Measurements from ENCODE around the gene SLC25A41. TPM values are rescaled to one million over a fixed set of nuclear protein-coding genes. Genes with fewer than 3 reads are reported as not detected.

SLC25A41 gene
- total and polyA plus RNA-seq, 2 of the 13 experiments (the other 11 are each of a cell fraction or from before 2014, with no cell fraction given), result 0.33 to 0.95 TPM

DNA sequence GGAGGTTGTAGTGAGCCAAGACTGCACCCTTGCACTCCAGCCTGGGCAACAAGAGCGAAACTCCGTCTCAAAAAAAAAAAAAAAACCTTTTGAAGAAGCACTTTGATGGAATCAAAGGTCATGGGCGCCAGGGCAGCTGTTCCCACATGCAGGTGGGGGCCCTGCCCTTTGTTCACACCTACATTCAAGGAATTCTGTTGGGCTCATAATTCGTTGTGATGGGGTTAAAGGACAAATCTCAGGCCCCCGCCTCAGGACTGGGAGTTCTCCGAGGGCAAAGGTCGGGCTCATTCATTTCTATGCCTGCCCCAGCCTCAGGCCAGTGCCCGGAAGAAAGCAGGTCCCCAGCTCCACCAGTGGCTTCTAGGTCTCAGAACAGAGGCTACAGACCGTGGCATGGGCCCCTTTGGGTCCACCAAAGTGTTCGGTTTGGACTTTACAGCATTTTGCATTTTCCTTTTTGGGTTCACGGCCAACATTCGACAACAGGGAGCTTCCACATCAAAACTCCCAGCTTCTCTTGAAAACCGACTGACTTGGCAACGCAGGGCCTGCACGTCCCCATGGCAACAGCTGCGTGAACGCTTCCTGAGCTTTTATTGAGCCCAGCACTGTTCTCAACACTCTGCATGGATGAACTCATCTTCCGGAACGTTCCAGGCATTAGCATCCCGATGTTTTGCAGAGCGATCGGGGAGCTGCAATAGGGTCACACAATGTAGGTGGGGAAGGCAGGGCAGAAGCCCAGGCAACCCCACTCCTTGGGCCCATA, 30.5 kb downstream of the SLC25A41 start (continued):
- TF ChIP-seq SP1 (IDR thresholded peaks at IDR 0.05) (no peak), SP1 (CRISPR knock-in tag; IDR thresholded peaks at IDR 0.05) (no peak), FOXP1 (IDR thresholded peaks at IDR 0.05) (no peak), FOXP1 (CRISPR knock-in tag; IDR thresholded peaks at IDR 0.05) (peak; percentile 19; the same call in 1 of the 2 replicates), RXRA (CRISPR knock-in tag; IDR thresholded peaks at IDR 0.05) (peak; percentile 58; the same call in 1 of the 2 replicates), ATAD3A (CRISPR knock-in tag; IDR thresholded peaks at IDR 0.05) (no peak), STAG1 (CRISPR knock-in tag; IDR thresholded peaks at IDR 0.05) (no peak), ZBTB1 (CRISPR knock-in tag; IDR thresholded peaks at IDR 0.05; ENCODE audit: borderline replicate concordance) (no peak), ASH2L (IDR thresholded peaks at IDR 0.05; ENCODE audit: insufficient read length, low read depth, low read length) (no peak), ZNF256 (CRISPR knock-in tag; conservative IDR thresholded peaks at IDR 0.05) (no peak), RARA (CRISPR knock-in tag; IDR thresholded peaks at IDR 0.05) (peak; percentile 75), ZNF343 (CRISPR knock-in tag; IDR thresholded peaks at IDR 0.05) (no peak), GFI1 (CRISPR knock-in tag; IDR thresholded peaks at IDR 0.05; ENCODE audit: borderline replicate concordance) (peak; percentile 94), RFXAP (CRISPR knock-in tag; IDR thresholded peaks at IDR 0.05; ENCODE audit: borderline replicate concordance) (peak; percentile 95), NR2F6 (IDR thresholded peaks at IDR 0.05) (peak; percentile 94), NR2F6 (CRISPR knock-in tag; IDR thresholded peaks at IDR 0.05) (peak; percentile 85), CCAR2 (optimal IDR thresholded peaks at IDR 0.05; ENCODE audit: low read depth, low read length) (no peak), SAP130 (CRISPR knock-in tag; IDR thresholded peaks at IDR 0.05; ENCODE audit: low read depth) (peak; percentile 58), ESRRA (CRISPR knock-in tag; IDR thresholded peaks at IDR 0.05; ENCODE audit: low read depth) (no peak), ARNT2 (CRISPR knock-in tag; IDR thresholded peaks at IDR 0.05; ENCODE audit: low read depth) (no peak)
- TF ChIP-seq, protein P1, sequence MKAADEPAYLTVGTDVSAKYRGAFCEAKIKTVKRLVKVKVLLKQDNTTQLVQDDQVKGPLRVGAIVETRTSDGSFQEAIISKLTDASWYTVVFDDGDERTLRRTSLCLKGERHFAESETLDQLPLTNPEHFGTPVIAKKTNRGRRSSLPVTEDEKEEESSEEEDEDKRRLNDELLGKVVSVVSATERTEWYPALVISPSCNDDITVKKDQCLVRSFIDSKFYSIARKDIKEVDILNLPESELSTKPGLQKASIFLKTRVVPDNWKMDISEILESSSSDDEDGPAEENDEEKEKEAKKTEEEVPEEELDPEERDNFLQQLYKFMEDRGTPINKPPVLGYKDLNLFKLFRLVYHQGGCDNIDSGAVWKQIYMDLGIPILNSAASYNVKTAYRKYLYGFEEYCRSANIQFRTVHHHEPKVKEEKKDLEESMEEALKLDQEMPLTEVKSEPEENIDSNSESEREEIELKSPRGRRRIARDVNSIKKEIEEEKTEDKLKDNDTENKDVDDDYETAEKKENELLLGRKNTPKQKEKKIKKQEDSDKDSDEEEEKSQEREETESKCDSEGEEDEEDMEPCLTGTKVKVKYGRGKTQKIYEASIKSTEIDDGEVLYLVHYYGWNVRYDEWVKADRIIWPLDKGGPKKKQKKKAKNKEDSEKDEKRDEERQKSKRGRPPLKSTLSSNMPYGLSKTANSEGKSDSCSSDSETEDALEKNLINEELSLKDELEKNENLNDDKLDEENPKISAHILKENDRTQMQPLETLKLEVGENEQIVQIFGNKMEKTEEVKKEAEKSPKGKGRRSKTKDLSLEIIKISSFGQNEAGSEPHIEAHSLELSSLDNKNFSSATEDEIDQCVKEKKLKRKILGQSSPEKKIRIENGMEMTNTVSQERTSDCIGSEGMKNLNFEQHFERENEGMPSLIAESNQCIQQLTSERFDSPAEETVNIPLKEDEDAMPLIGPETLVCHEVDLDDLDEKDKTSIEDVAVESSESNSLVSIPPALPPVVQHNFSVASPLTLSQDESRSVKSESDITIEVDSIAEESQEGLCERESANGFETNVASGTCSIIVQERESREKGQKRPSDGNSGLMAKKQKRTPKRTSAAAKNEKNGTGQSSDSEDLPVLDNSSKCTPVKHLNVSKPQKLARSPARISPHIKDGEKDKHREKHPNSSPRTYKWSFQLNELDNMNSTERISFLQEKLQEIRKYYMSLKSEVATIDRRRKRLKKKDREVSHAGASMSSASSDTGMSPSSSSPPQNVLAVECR (CRISPR knock-in tag; IDR thresholded peaks at IDR 0.05; ENCODE audit: borderline replicate concordance), result no peak
- TF ChIP-seq, protein P2, sequence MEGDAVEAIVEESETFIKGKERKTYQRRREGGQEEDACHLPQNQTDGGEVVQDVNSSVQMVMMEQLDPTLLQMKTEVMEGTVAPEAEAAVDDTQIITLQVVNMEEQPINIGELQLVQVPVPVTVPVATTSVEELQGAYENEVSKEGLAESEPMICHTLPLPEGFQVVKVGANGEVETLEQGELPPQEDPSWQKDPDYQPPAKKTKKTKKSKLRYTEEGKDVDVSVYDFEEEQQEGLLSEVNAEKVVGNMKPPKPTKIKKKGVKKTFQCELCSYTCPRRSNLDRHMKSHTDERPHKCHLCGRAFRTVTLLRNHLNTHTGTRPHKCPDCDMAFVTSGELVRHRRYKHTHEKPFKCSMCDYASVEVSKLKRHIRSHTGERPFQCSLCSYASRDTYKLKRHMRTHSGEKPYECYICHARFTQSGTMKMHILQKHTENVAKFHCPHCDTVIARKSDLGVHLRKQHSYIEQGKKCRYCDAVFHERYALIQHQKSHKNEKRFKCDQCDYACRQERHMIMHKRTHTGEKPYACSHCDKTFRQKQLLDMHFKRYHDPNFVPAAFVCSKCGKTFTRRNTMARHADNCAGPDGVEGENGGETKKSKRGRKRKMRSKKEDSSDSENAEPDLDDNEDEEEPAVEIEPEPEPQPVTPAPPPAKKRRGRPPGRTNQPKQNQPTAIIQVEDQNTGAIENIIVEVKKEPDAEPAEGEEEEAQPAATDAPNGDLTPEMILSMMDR (CRISPR knock-in tag; IDR thresholded peaks at IDR 0.05), result no peak
- TF ChIP-seq, protein P3, sequence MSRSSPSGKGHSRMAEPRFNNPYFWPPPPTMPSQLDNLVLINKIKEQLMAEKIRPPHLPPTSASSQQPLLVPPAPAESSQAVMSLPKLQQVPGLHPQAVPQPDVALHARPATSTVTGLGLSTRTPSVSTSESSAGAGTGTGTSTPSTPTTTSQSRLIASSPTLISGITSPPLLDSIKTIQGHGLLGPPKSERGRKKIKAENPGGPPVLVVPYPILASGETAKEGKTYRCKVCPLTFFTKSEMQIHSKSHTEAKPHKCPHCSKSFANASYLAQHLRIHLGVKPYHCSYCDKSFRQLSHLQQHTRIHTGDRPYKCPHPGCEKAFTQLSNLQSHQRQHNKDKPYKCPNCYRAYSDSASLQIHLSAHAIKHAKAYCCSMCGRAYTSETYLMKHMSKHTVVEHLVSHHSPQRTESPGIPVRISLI (CRISPR knock-in tag; IDR thresholded peaks at IDR 0.05; ENCODE audit: borderline replicate concordance), result peak; percentile 95
- TF ChIP-seq, protein P4, sequence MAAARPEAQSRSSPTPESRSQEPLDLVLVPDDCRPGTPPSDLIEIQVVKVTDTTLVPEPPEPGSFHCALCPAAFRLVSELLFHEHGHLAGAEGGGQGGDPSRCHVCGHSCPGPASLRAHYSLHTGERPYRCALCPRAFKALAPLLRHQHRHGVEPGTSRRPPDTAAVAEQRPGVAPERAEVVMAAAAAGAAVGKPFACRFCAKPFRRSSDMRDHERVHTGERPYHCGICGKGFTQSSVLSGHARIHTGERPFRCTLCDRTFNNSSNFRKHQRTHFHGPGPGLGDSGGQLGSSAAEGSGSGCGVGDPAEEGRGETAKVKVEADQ (CRISPR knock-in tag; IDR thresholded peaks at IDR 0.05; ENCODE audit: borderline replicate concordance), result no peak; the same call in 1 of the 2 replicates

Data from HepG2 (cell line).